ENCODE data around the gene IMMP2L.

IMMP2L gene

DNA sequence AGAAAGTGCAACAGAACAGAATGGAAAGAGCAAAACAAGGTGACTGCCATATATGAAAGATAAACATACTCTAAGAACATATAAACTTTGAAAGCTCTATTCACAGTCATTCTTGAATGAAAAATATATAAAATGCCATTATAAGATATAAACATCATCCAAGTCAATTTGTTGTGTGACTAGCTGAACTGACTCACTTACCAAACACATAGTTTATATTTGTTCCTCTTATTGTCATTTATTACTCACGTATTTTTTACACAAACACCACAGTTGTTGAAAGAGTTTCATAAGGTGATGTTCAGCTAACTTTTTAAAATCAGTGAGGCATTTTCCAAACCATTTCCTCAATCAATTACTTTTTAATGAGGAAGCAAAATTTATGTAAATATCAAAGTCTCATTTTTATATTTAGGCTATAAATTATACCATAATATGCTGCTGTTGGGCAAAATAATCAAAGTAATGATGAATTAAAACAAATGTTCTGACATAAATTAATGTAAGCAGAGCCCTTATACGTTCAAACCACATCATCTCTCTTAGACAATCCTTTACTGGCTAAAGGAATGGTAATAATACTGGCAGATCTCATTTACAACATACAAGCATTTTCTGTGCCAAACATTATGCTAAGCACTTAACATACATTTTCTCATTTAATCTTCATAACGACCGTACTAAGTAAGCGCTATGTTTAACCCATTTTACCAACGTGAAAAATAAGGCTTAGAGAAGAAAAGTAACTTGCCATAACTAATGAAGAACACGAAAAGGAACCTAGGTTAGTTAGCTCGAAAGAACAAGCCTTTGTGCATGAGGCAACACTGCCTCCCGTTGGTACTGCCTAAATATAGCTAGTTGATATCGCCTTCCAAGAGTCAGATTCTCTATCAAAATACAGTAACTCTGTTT lies 464.0 kb downstream of the IMMP2L start:
- H3K9ac ChIP-seq (ENCODE audit: low read depth, low read length): no peak overlapping the region
- no peaks in the 10 kb centered on the region for H3K27me3 ChIP-seq (ENCODE audit: control insufficient read depth, insufficient read depth, low read length)
- H3K9me3 ChIP-seq (ENCODE audit: control insufficient read depth, insufficient read depth, low read length): no peaks in the 10 kb centered on the region
- no peaks in the 10 kb centered on the region for H3K36me3 ChIP-seq (ENCODE audit: control insufficient read depth, insufficient read depth, low read length)
- no peak overlapping the region for H3K4me3 ChIP-seq (ENCODE audit: low read depth, low read length)
- peaks cover 29% of the 10 kb centered on the region for H3K4me1 ChIP-seq (ENCODE audit: control insufficient read depth, insufficient read depth, low read length)

DNA sequence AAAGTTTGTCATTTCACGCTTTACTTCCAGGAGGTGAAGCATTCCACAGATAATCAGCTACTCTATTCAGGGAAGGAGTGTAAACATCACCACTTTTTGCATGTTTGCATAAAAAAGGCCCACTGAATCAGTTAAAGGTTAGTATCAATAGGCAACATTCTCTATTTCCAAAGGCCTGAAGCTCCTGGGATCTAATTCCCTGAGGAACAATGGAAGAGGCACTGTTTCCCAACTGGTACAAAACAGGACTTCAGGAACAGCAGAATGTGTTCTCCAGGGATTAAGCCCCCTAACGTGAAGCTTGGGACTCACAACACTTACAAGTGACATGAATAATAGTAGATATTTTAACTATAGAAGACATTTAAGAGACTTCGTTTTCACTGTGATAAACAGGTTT lies 465.3 kb downstream of the IMMP2L start:
- Histone ChIP-seq H3K9me3 (ENCODE audit: control insufficient read depth, insufficient read depth, low read length) (no peaks in the 10 kb centered on the region), H3K4me1 (ENCODE audit: control insufficient read depth, insufficient read depth, low read length) (peaks cover 32% of the 10 kb centered on the region), H3K9ac (ENCODE audit: low read depth, low read length) (no peak overlapping the region), H3K27me3 (ENCODE audit: control insufficient read depth, insufficient read depth, low read length) (no peaks in the 10 kb centered on the region), H3K36me3 (ENCODE audit: control insufficient read depth, insufficient read depth, low read length) (no peaks in the 10 kb centered on the region), H3K4me3 (ENCODE audit: low read depth, low read length) (peak overlapping the region; percentile 3)

DNA sequence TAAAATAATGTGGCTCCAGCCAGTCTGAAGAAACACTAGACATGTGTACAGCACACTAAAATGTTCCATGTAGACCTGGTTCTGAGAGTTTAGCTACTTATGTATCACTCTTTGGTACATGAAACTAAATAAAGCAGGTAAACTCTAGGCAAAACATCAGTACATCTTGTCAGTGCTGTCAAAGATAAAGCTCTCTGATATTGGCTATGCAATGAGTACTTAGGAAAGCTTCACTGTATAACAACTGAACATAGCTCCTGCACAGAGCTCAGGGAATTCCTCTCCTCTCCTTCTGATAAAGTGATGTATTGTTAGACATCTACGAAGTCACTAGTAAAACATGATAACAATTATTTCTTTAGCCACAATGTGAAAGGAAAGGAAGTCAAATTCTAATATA lies 467.9 kb downstream of the IMMP2L start:
- no peaks in the 10 kb centered on the region for H3K9me3 ChIP-seq (ENCODE audit: control insufficient read depth, insufficient read depth, low read length)
- H3K9ac ChIP-seq (ENCODE audit: low read depth, low read length): no peak overlapping the region
- no peak overlapping the region for H3K4me3 ChIP-seq (ENCODE audit: low read depth, low read length)
- no peaks in the 10 kb centered on the region for H3K27me3 ChIP-seq (ENCODE audit: control insufficient read depth, insufficient read depth, low read length)
- peaks cover 47% of the 10 kb centered on the region for H3K4me1 ChIP-seq (ENCODE audit: control insufficient read depth, insufficient read depth, low read length)
- no peaks in the 10 kb centered on the region for H3K36me3 ChIP-seq (ENCODE audit: control insufficient read depth, insufficient read depth, low read length)

DNA sequence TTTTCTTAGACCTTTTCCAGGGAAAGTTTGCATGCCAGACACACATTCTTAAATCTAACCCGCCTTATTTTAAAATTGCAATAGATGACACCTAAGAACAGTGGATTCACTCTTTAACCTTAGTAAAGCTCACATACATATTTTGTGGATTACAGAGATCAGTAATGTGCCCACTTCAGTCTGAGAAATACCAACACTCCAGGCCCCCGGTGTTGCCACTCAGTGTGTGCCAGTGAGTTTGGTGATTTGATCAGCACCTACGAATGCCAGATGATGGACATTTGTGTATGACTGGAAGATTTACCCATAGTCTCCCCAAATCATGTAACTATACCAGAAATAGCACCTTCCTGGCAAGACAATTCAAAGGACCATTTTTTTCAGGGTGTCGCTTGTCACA lies 468.8 kb downstream of the IMMP2L start:
- Histone ChIP-seq H3K9ac (ENCODE audit: low read depth, low read length) (no peak overlapping the region), H3K4me1 (ENCODE audit: control insufficient read depth, insufficient read depth, low read length) (peaks cover 46% of the 10 kb centered on the region), H3K36me3 (ENCODE audit: control insufficient read depth, insufficient read depth, low read length) (no peaks in the 10 kb centered on the region), H3K27me3 (ENCODE audit: control insufficient read depth, insufficient read depth, low read length) (no peaks in the 10 kb centered on the region), H3K9me3 (ENCODE audit: control insufficient read depth, insufficient read depth, low read length) (no peaks in the 10 kb centered on the region), H3K4me3 (ENCODE audit: low read depth, low read length) (no peak overlapping the region)

DNA sequence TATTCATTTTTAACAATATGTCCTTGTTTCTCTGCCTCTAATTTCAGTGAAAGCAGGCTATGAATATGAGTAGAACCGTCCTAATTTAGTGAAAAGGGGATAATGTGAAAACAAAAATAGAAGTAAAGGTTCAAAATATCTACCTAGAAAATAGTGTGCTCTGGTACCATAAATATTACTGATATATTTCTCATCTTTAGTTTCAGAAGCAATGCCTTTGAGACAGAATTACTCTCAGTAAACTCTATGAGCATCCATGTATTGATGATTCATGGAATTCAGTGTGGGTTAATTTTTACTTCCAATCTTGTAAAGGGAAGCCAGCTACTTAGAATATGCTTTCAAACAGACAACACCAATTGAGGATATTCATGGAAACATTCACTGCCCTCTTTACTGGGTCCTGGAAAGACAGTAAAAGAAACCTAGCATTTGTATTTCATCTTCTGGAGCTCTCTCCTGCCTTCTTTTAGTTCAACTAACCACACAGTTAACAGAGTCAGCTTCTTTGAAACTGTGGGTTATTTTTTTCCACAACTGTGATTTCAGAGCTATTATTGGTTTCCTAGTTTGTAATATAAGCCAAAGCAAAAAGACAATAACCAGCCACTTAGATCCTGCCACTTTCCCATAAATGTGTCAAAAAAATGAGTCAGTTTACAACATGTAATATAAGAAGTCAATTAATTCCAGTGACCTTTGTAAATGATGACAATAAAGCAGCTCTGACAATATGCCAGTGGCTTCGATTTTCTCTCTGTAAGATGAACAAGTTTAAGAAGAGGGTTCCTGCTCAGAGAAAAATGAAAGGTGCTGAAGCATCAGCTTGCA lies 469.7 kb downstream of the IMMP2L start:
- Histone ChIP-seq H3K9ac (ENCODE audit: low read depth, low read length) (no peak overlapping the region), H3K36me3 (ENCODE audit: control insufficient read depth, insufficient read depth, low read length) (no peaks in the 10 kb centered on the region), H3K9me3 (ENCODE audit: control insufficient read depth, insufficient read depth, low read length) (no peaks in the 10 kb centered on the region), H3K27me3 (ENCODE audit: control insufficient read depth, insufficient read depth, low read length) (no peaks in the 10 kb centered on the region), H3K4me3 (ENCODE audit: low read depth, low read length) (no peak overlapping the region), H3K4me1 (ENCODE audit: control insufficient read depth, insufficient read depth, low read length) (peaks cover 38% of the 10 kb centered on the region)

DNA sequence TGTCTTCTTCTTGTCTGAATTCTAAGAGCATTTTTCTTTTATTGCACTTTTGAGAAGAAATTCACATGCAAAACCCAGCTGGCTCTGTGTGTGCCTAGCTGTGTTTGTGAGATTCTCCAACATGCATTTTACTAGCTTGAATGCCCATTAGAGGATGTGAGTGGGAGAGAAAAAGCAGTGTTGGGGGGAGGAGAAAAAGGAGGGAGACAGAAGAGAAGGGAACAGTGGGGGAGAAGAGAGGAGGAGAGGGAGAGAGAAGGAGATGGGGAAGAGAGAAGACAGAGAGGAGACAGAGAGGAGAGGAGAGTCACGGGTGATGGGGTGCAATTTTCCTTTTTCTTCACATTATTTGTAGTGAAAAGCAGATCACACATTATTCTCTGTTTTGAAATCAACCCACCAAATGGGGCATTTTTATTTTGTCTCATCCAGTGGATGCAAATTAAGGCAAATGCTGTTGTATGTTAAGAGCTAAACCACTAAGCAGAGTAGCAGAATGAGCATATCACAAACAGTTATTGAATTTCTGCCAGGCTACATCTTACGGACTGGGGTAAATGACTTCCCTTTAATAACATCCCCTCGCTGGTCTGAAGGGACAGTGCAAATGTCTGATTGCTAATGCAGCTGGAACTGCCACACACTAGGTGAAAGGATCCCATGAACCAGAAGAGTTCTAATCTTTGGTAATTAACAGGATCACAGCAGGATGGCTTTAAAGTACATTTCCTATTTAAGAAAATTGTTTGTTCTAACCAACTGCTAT lies 470.5 kb downstream of the IMMP2L start:
- H3K36me3 ChIP-seq (ENCODE audit: control insufficient read depth, insufficient read depth, low read length): no peaks in the 10 kb centered on the region
- no peak overlapping the region for H3K9ac ChIP-seq (ENCODE audit: low read depth, low read length)
- H3K4me3 ChIP-seq (ENCODE audit: low read depth, low read length): no peak overlapping the region
- H3K4me1 ChIP-seq (ENCODE audit: control insufficient read depth, insufficient read depth, low read length): peaks cover 35% of the 10 kb centered on the region
- no peaks in the 10 kb centered on the region for H3K27me3 ChIP-seq (ENCODE audit: control insufficient read depth, insufficient read depth, low read length)
- H3K9me3 ChIP-seq (ENCODE audit: control insufficient read depth, insufficient read depth, low read length): no peaks in the 10 kb centered on the region

DNA sequence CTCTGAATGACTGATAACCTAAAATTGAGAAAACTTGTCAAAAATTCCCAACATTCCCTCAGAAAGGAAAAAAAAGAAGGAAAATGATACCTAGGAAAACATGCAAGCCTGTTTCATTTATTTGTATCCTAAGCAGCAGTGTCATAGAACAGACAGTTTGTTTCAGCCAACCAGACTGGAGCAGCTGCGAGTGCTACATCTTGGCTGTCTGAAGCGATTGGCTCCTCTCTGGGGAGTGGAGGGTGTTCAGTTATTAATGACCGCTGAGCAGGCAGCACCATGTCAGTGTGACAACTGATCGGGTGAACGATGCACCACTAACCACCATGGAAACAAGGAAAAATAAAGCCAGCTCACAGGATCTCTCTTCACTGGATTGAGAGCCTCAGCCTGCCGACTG lies 471.4 kb downstream of the IMMP2L start, which contains the start of gene LRRN3:
Gene LRRN3 (plus strand): TSS at position 282 of the 400 bp plus-strand sequence. CDS start 31,646 bp downstream, outside the sequence.
- peak within 1 kb of the TSS; percentile 10 for H3K4me3 ChIP-seq (ENCODE audit: low read depth, low read length)
- no peaks in the 10 kb centered on the region for H3K36me3 ChIP-seq (ENCODE audit: control insufficient read depth, insufficient read depth, low read length)
- no peak within 1 kb of the TSS for H3K9ac ChIP-seq (ENCODE audit: low read depth, low read length)
- H3K9me3 ChIP-seq (ENCODE audit: control insufficient read depth, insufficient read depth, low read length): no peaks in the 10 kb centered on the region
- H3K4me1 ChIP-seq (ENCODE audit: control insufficient read depth, insufficient read depth, low read length): peaks cover 25% of the 10 kb centered on the region
- no peaks in the 10 kb centered on the region for H3K27me3 ChIP-seq (ENCODE audit: control insufficient read depth, insufficient read depth, low read length)

DNA sequence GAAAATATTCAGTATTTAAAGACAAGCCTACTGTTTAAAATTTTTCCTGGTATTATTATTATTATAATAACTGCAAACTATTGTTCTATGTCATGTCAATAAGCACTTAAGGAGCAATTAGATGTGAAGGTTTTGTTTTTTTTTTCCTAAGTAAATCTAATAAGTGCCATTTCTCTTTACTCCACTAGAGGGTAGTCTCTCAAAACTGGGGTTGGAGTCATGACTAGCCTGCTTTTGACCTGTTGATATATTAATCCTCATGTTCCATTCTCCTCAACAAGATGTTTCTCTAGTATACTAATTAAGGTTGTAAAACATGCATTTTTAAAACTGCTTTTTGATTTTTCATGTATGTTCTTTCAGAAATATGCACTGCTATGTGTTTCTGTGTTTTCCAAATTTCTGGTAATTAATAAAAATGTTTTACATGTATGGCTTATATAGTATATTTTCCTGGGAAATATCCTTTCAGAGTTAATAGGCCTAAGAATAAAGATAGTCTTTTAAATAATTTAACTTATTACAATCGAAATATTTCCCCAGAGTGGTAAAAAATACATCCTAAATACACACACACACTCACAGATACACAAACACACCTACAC lies 472.4 kb downstream of the IMMP2L start:
- Histone ChIP-seq H3K27me3 (ENCODE audit: control insufficient read depth, insufficient read depth, low read length) (no peaks in the 10 kb centered on the region), H3K4me1 (ENCODE audit: control insufficient read depth, insufficient read depth, low read length) (peaks cover 21% of the 10 kb centered on the region), H3K4me3 (ENCODE audit: low read depth, low read length) (no peak overlapping the region), H3K9me3 (ENCODE audit: control insufficient read depth, insufficient read depth, low read length) (no peaks in the 10 kb centered on the region), H3K36me3 (ENCODE audit: control insufficient read depth, insufficient read depth, low read length) (no peaks in the 10 kb centered on the region), H3K9ac (ENCODE audit: low read depth, low read length) (no peak overlapping the region)

DNA sequence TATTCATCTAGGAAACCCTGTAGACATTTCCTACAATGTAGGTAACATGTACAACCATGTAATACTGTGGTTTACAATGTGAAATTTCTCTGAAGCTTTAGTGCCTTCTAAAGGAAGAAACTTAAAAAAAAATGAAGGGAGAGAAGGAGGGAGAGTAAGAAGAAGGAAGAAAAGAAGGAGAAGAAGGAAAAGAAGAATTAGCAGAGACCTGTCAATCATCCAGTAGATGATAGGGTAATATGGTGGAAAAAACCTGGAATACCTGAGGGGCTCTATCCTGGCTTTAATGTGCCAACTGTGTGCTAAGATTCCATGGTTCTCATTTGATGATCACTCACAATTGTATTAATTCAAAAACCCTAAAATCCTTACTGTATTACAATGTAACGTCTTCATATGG lies 474.0 kb downstream of the IMMP2L start:
- Histone ChIP-seq H3K4me1 (ENCODE audit: control insufficient read depth, insufficient read depth, low read length) (peaks cover 18% of the 10 kb centered on the region), H3K4me3 (ENCODE audit: low read depth, low read length) (no peak overlapping the region), H3K27me3 (ENCODE audit: control insufficient read depth, insufficient read depth, low read length) (no peaks in the 10 kb centered on the region), H3K36me3 (ENCODE audit: control insufficient read depth, insufficient read depth, low read length) (no peaks in the 10 kb centered on the region), H3K9ac (ENCODE audit: low read depth, low read length) (no peak overlapping the region), H3K9me3 (ENCODE audit: control insufficient read depth, insufficient read depth, low read length) (no peaks in the 10 kb centered on the region)

DNA sequence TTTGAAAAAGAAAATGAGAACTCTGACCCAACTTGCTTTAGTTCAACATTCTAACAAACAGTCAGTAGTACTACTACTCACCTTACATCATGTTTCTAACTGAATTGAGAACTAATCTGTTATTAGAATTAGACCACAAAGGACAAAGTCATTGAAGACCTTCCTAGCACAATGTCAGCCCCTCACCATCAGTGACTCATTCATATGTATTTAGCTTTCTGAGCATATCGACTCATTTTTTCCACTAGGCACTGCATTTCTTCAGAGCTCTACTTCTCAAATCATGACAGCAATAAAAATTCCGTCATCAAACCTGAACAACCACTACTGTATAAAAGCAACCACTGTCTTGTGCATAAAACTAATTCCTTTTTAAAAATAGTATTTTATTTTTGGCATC lies 475.8 kb downstream of the IMMP2L start:
- Histone ChIP-seq H3K27me3 (ENCODE audit: control insufficient read depth, insufficient read depth, low read length) (no peaks in the 10 kb centered on the region), H3K4me1 (ENCODE audit: control insufficient read depth, insufficient read depth, low read length) (peaks cover 22% of the 10 kb centered on the region)

DNA sequence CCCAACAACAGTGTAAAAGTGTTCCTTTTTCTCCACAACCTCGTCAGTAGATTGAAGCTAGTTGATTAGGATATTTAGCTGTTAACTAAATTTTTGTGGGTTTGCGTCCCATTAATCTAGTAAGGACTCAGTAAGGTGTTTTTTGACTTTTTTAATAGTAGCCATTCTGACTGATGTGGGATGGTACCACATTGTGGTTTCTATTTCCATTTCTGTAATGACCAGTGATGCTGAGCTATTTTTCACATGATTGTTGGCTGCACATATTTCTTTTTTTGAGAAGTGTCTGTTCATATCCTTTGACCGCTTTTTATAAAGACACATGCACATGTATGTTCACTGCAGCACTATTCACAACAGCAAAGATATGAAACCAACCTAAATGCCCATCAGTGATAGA lies 476.9 kb downstream of the IMMP2L start:
- Histone ChIP-seq H3K27me3 (ENCODE audit: control insufficient read depth, insufficient read depth, low read length) (no peaks in the 10 kb centered on the region), H3K4me1 (ENCODE audit: control insufficient read depth, insufficient read depth, low read length) (peaks cover 11% of the 10 kb centered on the region), H3K36me3 (ENCODE audit: control insufficient read depth, insufficient read depth, low read length) (no peaks in the 10 kb centered on the region), H3K9me3 (ENCODE audit: control insufficient read depth, insufficient read depth, low read length) (no peaks in the 10 kb centered on the region), H3K9ac (ENCODE audit: low read depth, low read length) (no peak overlapping the region), H3K4me3 (ENCODE audit: low read depth, low read length) (no peak overlapping the region)

More for the DNA sequence above, 475.8 kb downstream of the IMMP2L start:
- no peaks in the 10 kb centered on the region for H3K9me3 ChIP-seq (ENCODE audit: control insufficient read depth, insufficient read depth, low read length)
- no peak overlapping the region for H3K4me3 ChIP-seq (ENCODE audit: low read depth, low read length)
- H3K9ac ChIP-seq (ENCODE audit: low read depth, low read length): no peak overlapping the region
- H3K36me3 ChIP-seq (ENCODE audit: control insufficient read depth, insufficient read depth, low read length): no peaks in the 10 kb centered on the region
